BLaER1 (cell line): ENCODE data around the gene DPF3.

ENCODE experiments used
- H3K27ac ChIP-seq: shearing (Covaris generic); formaldehyde crosslinking; 2 replicates; pipeline ENCODE4 v1.8.1; 2022
- H3K27me3 ChIP-seq: shearing (Covaris generic); formaldehyde crosslinking; 2 replicates; pipeline ENCODE4 v1.8.1; 2022
- H3K36me3 ChIP-seq: shearing (Covaris generic); formaldehyde crosslinking; 2 replicates; pipeline ENCODE4 v1.8.1; 2022
- H3K4me1 ChIP-seq: shearing (Covaris generic); formaldehyde crosslinking; 2 replicates; pipeline ENCODE4 v1.8.1; 2022
- H3K4me2 ChIP-seq: shearing (Covaris generic); formaldehyde crosslinking; 2 replicates; pipeline ENCODE4 v1.8.1; 2022
- H3K4me3 ChIP-seq: shearing (Covaris generic); formaldehyde crosslinking; 2 replicates; pipeline ENCODE4 v1.8.1; 2022
- H3K9ac ChIP-seq: shearing (Covaris generic); formaldehyde crosslinking; 2 replicates; pipeline ENCODE4 v1.8.1; 2022
- H3K9me3 ChIP-seq: shearing (Covaris generic); formaldehyde crosslinking; 2 replicates; pipeline ENCODE4 v1.8.1; 2022
- H4K20me1 ChIP-seq: shearing (Covaris generic); formaldehyde crosslinking; 2 replicates; pipeline ENCODE4 v1.8.1; 2022
- Cebpa-rat ChIP-seq: shearing (Covaris generic); IDR thresholded peaks from 2 replicates; pipeline ENCODE4 v1.8.1; 2022

DPF3 gene

DNA sequence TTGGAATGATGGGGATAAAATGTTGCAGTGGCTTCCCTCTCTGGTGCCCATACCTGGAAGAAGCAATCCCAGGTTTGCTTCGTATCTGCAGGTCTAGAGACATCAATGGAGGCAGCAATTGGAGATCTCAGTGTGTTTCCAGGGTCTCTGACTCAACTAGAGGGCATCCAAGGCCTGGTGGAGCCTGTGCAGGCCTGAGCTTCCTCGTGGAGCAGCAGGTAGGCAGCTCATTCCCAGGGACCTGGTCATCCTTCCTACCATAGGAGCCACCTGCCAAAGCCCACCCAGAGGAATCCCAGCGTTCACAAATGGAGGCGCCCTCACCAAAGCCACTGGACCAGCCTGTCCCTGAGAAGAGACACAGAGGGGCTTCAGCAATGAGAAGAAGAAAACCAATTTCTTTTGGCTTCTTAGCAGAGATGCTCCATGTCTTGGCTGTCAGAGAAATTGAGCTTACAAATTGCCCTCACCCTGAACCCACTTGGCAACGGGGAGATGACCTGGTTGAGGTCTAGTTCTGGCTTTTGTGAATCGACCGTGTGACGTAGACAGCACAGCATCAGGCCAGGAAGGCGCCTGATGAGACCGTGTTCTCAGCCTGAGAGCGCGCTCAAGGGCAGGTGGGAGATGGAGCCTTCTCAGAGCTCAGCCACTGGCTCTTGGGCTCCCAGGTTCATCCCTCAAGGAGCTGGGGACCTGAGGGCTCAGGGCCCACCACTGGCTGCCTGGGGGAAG, 283.6 kb downstream of the DPF3 start:
- TF ChIP-seq Cebpa-rat = no peak
- Histone ChIP-seq H3K9me3 (no peaks in the 10 kb centered on the region), H3K27ac (no peak overlapping the region), H3K4me1 (peaks cover 58% of the 10 kb centered on the region), H3K27me3 (no peaks in the 10 kb centered on the region), H3K9ac (no peak overlapping the region), H4K20me1 (no peaks in the 10 kb centered on the region), H3K36me3 (no peaks in the 10 kb centered on the region), H3K4me2 (no peak overlapping the region), H3K4me3 (no peak overlapping the region)

- no peaks in the 10 kb centered on the region for H3K27me3 ChIP-seq
- no peak overlapping the region for H3K9ac ChIP-seq
- no peaks in the 10 kb centered on the region for H3K36me3 ChIP-seq
- H3K4me3 ChIP-seq = no peak overlapping the region
- H3K4me2 ChIP-seq = no peak overlapping the region
- peaks cover 58% of the 10 kb centered on the region for H3K4me1 ChIP-seq
- H3K9me3 ChIP-seq = no peaks in the 10 kb centered on the region
- H3K27ac ChIP-seq = no peak overlapping the region
- no peaks in the 10 kb centered on the region for H4K20me1 ChIP-seq
- TF ChIP-seq Cebpa-rat = no peak
These were observed 284.5 kb downstream of the DPF3 start for GRCh38 chr14:72609205-72609916.

DNA sequence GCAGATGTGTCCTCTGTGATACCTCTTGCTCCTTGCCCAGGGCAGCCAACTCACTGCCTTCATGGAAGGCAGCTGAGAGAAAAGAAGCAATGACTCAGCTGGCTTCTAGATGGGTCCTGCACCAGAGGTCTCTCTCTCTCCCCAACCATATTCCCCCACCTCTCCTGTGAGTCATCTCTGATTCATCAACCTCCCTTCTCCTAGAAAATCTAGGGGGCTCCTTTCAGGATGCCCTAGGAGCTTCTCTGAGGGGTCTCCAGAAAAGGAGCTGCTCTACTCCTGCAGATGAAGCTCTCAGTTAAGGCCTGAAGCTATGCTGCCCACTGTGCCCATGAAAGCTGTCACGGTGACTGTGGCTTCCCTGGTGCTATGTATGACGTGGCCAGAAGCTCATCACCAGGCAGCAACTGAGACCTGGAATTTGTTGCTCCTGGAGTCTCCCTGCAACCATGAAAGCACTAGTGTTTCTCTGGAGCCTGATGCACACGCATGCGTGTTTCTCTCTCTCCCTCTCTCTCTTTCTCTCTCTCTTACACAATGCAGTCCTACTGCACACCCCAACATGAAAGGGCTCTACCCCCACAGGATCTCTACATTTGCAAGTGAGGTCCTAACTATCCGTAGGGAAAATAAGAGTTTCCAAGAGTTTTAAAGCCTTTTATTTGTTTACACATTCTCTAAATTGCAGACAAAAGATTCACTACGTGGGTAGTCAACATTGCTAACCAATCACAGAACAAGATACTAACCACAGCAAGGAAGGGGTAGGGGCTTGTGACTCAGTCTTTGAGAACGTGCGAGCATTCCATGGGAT, 285.3 kb downstream of the DPF3 start:
- no peak overlapping the region for H3K4me3 ChIP-seq

DNA sequence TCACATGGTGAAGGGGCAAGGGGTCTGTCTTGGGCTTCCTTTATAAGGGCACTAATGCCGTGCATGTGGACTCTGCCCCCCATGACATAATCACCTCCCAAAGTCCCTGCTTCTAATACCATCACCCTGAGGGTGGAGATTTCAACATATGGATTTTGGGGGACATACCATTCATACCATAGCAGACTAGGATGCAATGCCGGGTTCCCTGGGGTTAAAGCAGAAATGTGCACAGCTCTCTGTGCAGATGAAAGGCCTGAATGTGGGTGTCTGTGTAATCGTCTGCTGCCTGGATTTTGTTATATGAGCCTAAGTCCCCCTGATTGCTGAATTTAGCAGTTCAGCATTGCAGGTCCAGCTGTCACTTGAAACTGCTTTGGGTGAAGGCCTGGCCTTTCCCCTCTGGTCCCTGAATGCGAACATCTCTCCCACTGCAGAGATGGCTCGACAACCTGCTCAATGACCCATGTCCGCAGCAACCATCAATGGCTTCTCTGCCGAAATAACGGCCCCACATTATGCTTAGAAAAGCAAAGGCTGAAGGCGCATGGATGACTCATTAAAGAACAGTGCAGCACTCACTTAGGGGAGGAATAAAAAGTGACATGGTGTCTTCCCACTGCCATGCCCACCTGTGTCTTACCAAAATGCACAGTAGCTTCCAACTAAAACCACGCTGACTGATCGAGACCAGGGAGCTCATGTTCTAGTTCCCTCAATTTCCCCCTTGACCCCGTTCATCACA, 286.3 kb downstream of the DPF3 start:
- Histone ChIP-seq H4K20me1 (no peaks in the 10 kb centered on the region), H3K9me3 (no peaks in the 10 kb centered on the region), H3K4me1 (peaks cover 58% of the 10 kb centered on the region), H3K27me3 (no peaks in the 10 kb centered on the region), H3K4me2 (peak overlapping the region; percentile 65), H3K4me3 (no peak overlapping the region), H3K27ac (0 out of 2 replicates have a peak overlapping the region, but pooled peaks have one; percentile 3), H3K36me3 (no peaks in the 10 kb centered on the region), H3K9ac (no peak overlapping the region)
- no peak for TF ChIP-seq Cebpa-rat

More for the DNA sequence above, 285.3 kb downstream of the DPF3 start:
- Histone ChIP-seq H3K36me3 (no peaks in the 10 kb centered on the region), H4K20me1 (no peaks in the 10 kb centered on the region), H3K27me3 (no peaks in the 10 kb centered on the region), H3K27ac (no peak overlapping the region), H3K4me2 (peak overlapping the region; percentile 65), H3K9ac (no peak overlapping the region), H3K9me3 (no peaks in the 10 kb centered on the region), H3K4me1 (peaks cover 58% of the 10 kb centered on the region)
- no peak for TF ChIP-seq Cebpa-rat

- peaks cover 54% of the 10 kb centered on the region for H3K4me1 ChIP-seq
- no peak overlapping the region for H3K27ac ChIP-seq
- H3K9me3 ChIP-seq = no peaks in the 10 kb centered on the region
- no peak for TF ChIP-seq Cebpa-rat
- H3K9ac ChIP-seq = no peak overlapping the region
- H3K4me2 ChIP-seq = no peak overlapping the region
- H3K4me3 ChIP-seq = no peak overlapping the region
- no peaks in the 10 kb centered on the region for H4K20me1 ChIP-seq
- H3K36me3 ChIP-seq = no peaks in the 10 kb centered on the region
- no peaks in the 10 kb centered on the region for H3K27me3 ChIP-seq
These were observed 287.0 kb downstream of the DPF3 start for GRCh38 chr14:72606879-72607278.

GRCh38 chr14:72605921-72606220, 288.0 kb downstream of the DPF3 start:
- no peak for TF ChIP-seq Cebpa-rat
- H3K27me3 ChIP-seq = no peaks in the 10 kb centered on the region
- H3K4me3 ChIP-seq = no peak overlapping the region
- H3K36me3 ChIP-seq = no peaks in the 10 kb centered on the region
- H4K20me1 ChIP-seq = no peaks in the 10 kb centered on the region
- no peak overlapping the region for H3K27ac ChIP-seq
- no peak overlapping the region for H3K9ac ChIP-seq
- H3K4me2 ChIP-seq = no peak overlapping the region
- H3K4me1 ChIP-seq = peaks cover 64% of the 10 kb centered on the region
- no peaks in the 10 kb centered on the region for H3K9me3 ChIP-seq

GRCh38 chr14:72605096-72605920, 288.6 kb downstream of the DPF3 start:
- H3K36me3 ChIP-seq = no peaks in the 10 kb centered on the region
- no peaks in the 10 kb centered on the region for H3K27me3 ChIP-seq
- no peak for TF ChIP-seq Cebpa-rat
- H3K4me2 ChIP-seq = peak overlapping the region; percentile 80
- H3K9ac ChIP-seq = no peak overlapping the region
- H3K27ac ChIP-seq = peak overlapping the region; percentile 8; the same call in 1 of the 2 replicates
- H4K20me1 ChIP-seq = no peaks in the 10 kb centered on the region
- peaks cover 70% of the 10 kb centered on the region for H3K4me1 ChIP-seq
- no peaks in the 10 kb centered on the region for H3K9me3 ChIP-seq
- no peak overlapping the region for H3K4me3 ChIP-seq

GRCh38 chr14:72604133-72604532, 289.8 kb downstream of the DPF3 start:
- H3K4me1 ChIP-seq = peaks cover 79% of the 10 kb centered on the region

DNA sequence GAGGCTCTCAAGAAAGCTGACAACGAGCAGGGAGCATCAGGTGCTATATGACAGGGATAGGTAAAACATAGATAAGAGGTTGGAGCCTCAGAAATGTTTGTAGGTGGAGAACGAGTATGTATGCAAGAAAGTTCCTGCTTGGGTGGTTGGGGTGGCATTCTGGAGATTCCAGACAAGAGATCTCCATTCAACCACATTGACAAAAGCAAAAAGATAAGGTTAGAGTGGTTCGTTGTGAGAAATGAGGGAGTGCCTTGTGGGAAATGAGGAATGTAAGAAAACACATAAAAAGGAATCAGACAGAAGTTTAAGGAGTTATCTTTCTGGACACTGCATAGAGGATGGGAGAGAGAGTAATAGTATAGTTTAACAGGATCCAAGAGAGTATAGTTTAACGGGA, 290.3 kb downstream of the DPF3 start:
- Histone ChIP-seq H3K4me1 (peaks cover 78% of the 10 kb centered on the region), H3K4me2 (peak overlapping the region; percentile 80), H3K9me3 (no peaks in the 10 kb centered on the region), H3K27me3 (no peaks in the 10 kb centered on the region), H3K36me3 (no peaks in the 10 kb centered on the region), H3K9ac (no peak overlapping the region), H3K4me3 (no peak overlapping the region), H3K27ac (0 out of 2 replicates have a peak overlapping the region, but pooled peaks have one; percentile 26), H4K20me1 (no peaks in the 10 kb centered on the region)
- TF ChIP-seq Cebpa-rat = no peak

More at GRCh38 chr14:72604133-72604532, 289.8 kb downstream of the DPF3 start:
- H3K9ac ChIP-seq = no peak overlapping the region
- TF ChIP-seq Cebpa-rat = no peak
- H3K9me3 ChIP-seq = no peaks in the 10 kb centered on the region
- no peaks in the 10 kb centered on the region for H3K36me3 ChIP-seq
- H3K4me2 ChIP-seq = peak overlapping the region; percentile 80
- H3K27me3 ChIP-seq = no peaks in the 10 kb centered on the region
- H3K27ac ChIP-seq = no peak overlapping the region
- H4K20me1 ChIP-seq = no peaks in the 10 kb centered on the region
- no peak overlapping the region for H3K4me3 ChIP-seq
